HL-60 (cell line): Measurements from ENCODE around the gene TGIF2.

ENCODE experiments used
- SPI1 ChIP-seq: IDR thresholded peaks from 2 replicates; pipeline ENCODE4 v1.6.1; 2012; ENCODE audit warnings: low read depth, mild to moderate bottlenecking, borderline replicate concordance
- TF ChIP-seq, protein P1 (sequence below): IDR thresholded peaks from one replicate; pipeline ENCODE4 v1.5.1; 2011; ENCODE audit warnings: low read length, control low read depth, inconsistent platforms; ENCODE audit not compliant: insufficient read depth

- TF ChIP-seq, protein P1, sequence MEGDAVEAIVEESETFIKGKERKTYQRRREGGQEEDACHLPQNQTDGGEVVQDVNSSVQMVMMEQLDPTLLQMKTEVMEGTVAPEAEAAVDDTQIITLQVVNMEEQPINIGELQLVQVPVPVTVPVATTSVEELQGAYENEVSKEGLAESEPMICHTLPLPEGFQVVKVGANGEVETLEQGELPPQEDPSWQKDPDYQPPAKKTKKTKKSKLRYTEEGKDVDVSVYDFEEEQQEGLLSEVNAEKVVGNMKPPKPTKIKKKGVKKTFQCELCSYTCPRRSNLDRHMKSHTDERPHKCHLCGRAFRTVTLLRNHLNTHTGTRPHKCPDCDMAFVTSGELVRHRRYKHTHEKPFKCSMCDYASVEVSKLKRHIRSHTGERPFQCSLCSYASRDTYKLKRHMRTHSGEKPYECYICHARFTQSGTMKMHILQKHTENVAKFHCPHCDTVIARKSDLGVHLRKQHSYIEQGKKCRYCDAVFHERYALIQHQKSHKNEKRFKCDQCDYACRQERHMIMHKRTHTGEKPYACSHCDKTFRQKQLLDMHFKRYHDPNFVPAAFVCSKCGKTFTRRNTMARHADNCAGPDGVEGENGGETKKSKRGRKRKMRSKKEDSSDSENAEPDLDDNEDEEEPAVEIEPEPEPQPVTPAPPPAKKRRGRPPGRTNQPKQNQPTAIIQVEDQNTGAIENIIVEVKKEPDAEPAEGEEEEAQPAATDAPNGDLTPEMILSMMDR, result no peak
- TF ChIP-seq SPI1, result no peak
These were observed 18.1 kb upstream of the TGIF2 start for GRCh38 chr20:36555248-36555647.
